Measurements from ENCODE around the gene WAC.

- TF ChIP-seq POLR2A (IDR thresholded peaks at IDR 0.05) = no peak
- TF ChIP-seq, protein P1, sequence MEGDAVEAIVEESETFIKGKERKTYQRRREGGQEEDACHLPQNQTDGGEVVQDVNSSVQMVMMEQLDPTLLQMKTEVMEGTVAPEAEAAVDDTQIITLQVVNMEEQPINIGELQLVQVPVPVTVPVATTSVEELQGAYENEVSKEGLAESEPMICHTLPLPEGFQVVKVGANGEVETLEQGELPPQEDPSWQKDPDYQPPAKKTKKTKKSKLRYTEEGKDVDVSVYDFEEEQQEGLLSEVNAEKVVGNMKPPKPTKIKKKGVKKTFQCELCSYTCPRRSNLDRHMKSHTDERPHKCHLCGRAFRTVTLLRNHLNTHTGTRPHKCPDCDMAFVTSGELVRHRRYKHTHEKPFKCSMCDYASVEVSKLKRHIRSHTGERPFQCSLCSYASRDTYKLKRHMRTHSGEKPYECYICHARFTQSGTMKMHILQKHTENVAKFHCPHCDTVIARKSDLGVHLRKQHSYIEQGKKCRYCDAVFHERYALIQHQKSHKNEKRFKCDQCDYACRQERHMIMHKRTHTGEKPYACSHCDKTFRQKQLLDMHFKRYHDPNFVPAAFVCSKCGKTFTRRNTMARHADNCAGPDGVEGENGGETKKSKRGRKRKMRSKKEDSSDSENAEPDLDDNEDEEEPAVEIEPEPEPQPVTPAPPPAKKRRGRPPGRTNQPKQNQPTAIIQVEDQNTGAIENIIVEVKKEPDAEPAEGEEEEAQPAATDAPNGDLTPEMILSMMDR (IDR thresholded peaks at IDR 0.05 in 4 of 5, conservative IDR thresholded peaks at IDR 0.05 in 1 of 5) = no peak
These were observed 43.7 kb upstream of the WAC start for GRCh38 chr10:28489206-28489605.

All from gastrocnemius medialis (tissue), 4 donors.